ENCODE measurements around the gene MRPS15. TPM values are rescaled to one million over a fixed set of nuclear protein-coding genes. Genes with fewer than 3 reads are reported as not detected.
A peak's percentile ranks its signal among the peaks of the same experiment; 100 is the strongest.
"Not testable (repeated sequence)": the region's sequence is repeated elsewhere in the genome, so short reads cannot be mapped to it uniquely, and the experiment has no call there.

The MRPS15 gene
- total RNA-seq (10 to 100 TPM; 62.7 to 84.2 TPM), polyA plus RNA-seq (ENCODE audit: insufficient read length in 6 of 6) (10 to 100 TPM; 48.9 to 64.9 (median 54.3) TPM)
- long read RNA-seq, donor 1, transcript MRPS15-201 (8 exons, 1,006 nt): minor isoform, 28 of 98 reads
- long read RNA-seq, donor 1, transcript MRPS15-203 (2 exons, 533 nt): major isoform, 60 of 98 reads
- long read RNA-seq, donor 1, transcript MRPS15-204 (3 exons, 2,127 nt): minor isoform, 5 of 98 reads
- long read RNA-seq, donor 1, partial matches to known transcripts: 5 of 98 reads
- long read RNA-seq, donor 1, other reads (novel, unspliced or antisense): 0 of 98 reads
- long read RNA-seq, donor 2, transcript MRPS15-203 (2 exons, 533 nt): major isoform, 61 of 95 reads
- long read RNA-seq, donor 2, transcript MRPS15-201 (8 exons, 1,006 nt): minor isoform, 26 of 95 reads
- long read RNA-seq, donor 2, partial matches to known transcripts: 5 of 95 reads
- long read RNA-seq, donor 2, other reads (novel, unspliced or antisense): 0 of 95 reads
- long read RNA-seq, donor 3, transcript MRPS15-203 (2 exons, 533 nt): major isoform, 52 of 79 reads
- long read RNA-seq, donor 3, transcript MRPS15-201 (8 exons, 1,006 nt): minor isoform, 26 of 79 reads
- long read RNA-seq, donor 3, partial matches to known transcripts: 0 of 79 reads
- long read RNA-seq, donor 3, other reads (novel, unspliced or antisense): 0 of 79 reads
- long read RNA-seq, donor 4, transcript MRPS15-201 (8 exons, 1,006 nt): major isoform, 88 of 99 reads
- long read RNA-seq, donor 4, partial matches to known transcripts: 5 of 99 reads
- long read RNA-seq, donor 4, other reads (novel, unspliced or antisense): 6 of 99 reads
- long read RNA-seq, donor 5, transcript MRPS15-203 (2 exons, 533 nt): major isoform, 44 of 72 reads
- long read RNA-seq, donor 5, transcript MRPS15-201 (8 exons, 1,006 nt): minor isoform, 25 of 72 reads
- long read RNA-seq, donor 5, partial matches to known transcripts: 0 of 72 reads
- long read RNA-seq, donor 5, other reads (novel, unspliced or antisense): 0 of 72 reads
- long read RNA-seq, donor 6, transcript MRPS15-203 (2 exons, 533 nt): major isoform, 66 of 110 reads
- long read RNA-seq, donor 6, transcript MRPS15-201 (8 exons, 1,006 nt): minor isoform, 39 of 110 reads
- long read RNA-seq, donor 6, transcript MRPS15-204 (3 exons, 2,127 nt): minor isoform, 5 of 110 reads
- long read RNA-seq, donor 6, partial matches to known transcripts: 0 of 110 reads
- long read RNA-seq, donor 6, other reads (novel, unspliced or antisense): 0 of 110 reads
- long read RNA-seq, donor 7, transcript MRPS15-201 (8 exons, 1,006 nt): minor isoform, 19 of 67 reads
- long read RNA-seq, donor 7, transcript MRPS15-203 (2 exons, 533 nt): major isoform, 46 of 67 reads
- long read RNA-seq, donor 7, partial matches to known transcripts: 0 of 67 reads
- long read RNA-seq, donor 7, other reads (novel, unspliced or antisense): 0 of 67 reads
- long read RNA-seq, donor 8, transcript MRPS15-203 (2 exons, 533 nt): major isoform, 46 of 72 reads
- long read RNA-seq, donor 8, transcript MRPS15-201 (8 exons, 1,006 nt): minor isoform, 24 of 72 reads
- long read RNA-seq, donor 8, partial matches to known transcripts: 0 of 72 reads
- long read RNA-seq, donor 8, other reads (novel, unspliced or antisense): 0 of 72 reads
- long read RNA-seq, donor 9: 0 reads
- long read RNA-seq, donor 10, transcript MRPS15-201 (8 exons, 1,006 nt): major isoform, 117 of 125 reads
- long read RNA-seq, donor 10, partial matches to known transcripts: 1 of 125 reads
- long read RNA-seq, donor 10, other reads (novel, unspliced or antisense): 7 of 125 reads
- long read RNA-seq, donor 11, transcript MRPS15-203 (2 exons, 533 nt): major isoform, 54 of 82 reads
- long read RNA-seq, donor 11, transcript MRPS15-201 (8 exons, 1,006 nt): minor isoform, 26 of 82 reads
- long read RNA-seq, donor 11, partial matches to known transcripts: 0 of 82 reads
- long read RNA-seq, donor 11, other reads (novel, unspliced or antisense): 0 of 82 reads
- long read RNA-seq, donor 12, transcript MRPS15-201 (8 exons, 1,006 nt): major isoform, 29 of 59 reads
- long read RNA-seq, donor 12, transcript MRPS15-203 (2 exons, 533 nt): major isoform, 29 of 59 reads
- long read RNA-seq, donor 12, partial matches to known transcripts: 0 of 59 reads
- long read RNA-seq, donor 12, other reads (novel, unspliced or antisense): 0 of 59 reads

DNA sequence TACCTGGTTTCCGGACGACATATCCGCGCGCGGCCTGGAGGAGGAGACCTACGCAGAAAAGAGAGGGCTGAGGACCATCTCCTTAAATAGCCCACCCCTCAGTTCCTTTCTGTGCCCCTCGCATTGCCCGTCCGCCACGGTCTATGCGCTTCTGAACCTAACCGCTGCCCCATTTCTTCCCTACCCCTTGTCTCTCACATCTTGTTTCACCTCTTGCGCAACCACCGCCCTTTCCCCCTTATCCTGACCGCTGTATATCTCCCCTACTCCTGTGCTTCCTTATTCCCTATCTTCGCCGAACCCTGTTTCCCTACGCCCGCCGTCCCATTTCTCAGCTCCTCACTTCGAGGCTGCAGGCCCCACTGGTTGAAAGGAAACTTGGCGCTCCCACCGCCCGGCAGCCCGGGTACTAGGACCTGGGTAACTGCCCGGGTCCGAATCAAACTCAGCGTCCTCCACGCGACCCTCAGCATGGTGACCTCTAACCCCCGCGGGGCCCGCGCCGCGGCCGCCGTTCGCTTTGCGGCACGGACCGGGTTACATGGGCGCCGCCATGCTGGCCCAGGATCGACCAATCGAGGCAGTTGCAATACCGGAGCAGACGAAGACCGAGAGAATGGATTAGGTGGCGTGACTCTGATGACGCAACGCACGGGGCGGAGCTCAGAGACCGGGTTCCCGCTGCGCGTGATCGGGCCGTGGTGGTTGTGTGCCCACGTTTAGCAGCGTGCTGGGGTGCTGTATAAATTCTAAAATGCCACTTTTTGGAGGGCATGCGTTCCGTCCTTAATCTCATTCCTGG is at the start of gene MRPS15:
Gene MRPS15, minus strand, starts transcription at position 582 of the 802 bp plus-strand sequence. Its CDS starts 109 bp downstream, at position 473.
- no peak for TF ChIP-seq CTCF (IDR thresholded peaks at IDR 0.05)
- H3K4me3 ChIP-seq: peak within 1 kb of the TSS; percentile 91 to 94

DNA sequence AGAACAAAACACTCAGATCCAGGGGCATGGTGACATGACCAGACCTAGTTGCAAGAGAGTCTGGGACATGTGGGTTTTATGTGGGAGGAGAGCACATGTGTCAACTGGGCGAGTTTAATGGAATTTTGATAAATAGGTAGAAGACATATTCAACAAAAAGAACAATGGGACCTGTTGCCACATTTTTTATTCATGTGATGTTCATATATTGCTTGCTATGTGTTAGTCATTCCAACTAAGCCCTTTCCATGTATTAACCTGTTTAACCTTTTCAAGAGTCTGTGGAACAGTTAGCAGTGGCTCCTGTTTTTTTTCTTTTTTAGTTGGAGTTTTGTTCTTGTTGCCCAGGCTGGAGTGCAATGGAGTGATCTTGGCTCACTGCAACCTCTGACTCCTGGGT is 48.7 kb upstream of the MRPS15 start:
- Histone ChIP-seq H3K4me3 (no peak overlapping the region), H3K9me3 (no peaks in the 10 kb centered on the region), H3K4me1 (peaks cover 0 to 29% of the 10 kb centered on the region in 2 donors), H3K27ac (no peak overlapping the region), H3K27me3 (peaks cover 0 to 9% of the 10 kb centered on the region in 2 donors), H3K36me3 (no peaks in the 10 kb centered on the region)
- TF ChIP-seq CTCF (IDR thresholded peaks at IDR 0.05): no peak
- no peak for DNase-seq
- no peak for ATAC-seq
- intact Hi-C loops (cut with DNase I): no loop called here

More for the DNA sequence above, at the start of gene MRPS15:
- DNase-seq (peak; percentile 94 to 98 (median 97)), ATAC-seq (peak; percentile 97)
- Histone ChIP-seq H3K9me3 (no peaks in the 10 kb centered on the region), H3K27ac (peak within 1 kb of the TSS; percentile 91 to 93), H3K36me3 (peaks cover 0 to 55% of the 10 kb centered on the region in 2 donors), H3K27me3 (no peaks in the 10 kb centered on the region), H3K4me1 (peaks cover 16 to 50% of the 10 kb centered on the region in 2 donors)
- intact Hi-C loops (cut with DNase I): no loop called here

- Histone ChIP-seq H3K27ac (no peak overlapping the region), H3K4me1 (peaks cover 0 to 29% of the 10 kb centered on the region in 2 donors), H3K36me3 (no peaks in the 10 kb centered on the region), H3K4me3 (no peak overlapping the region), H3K9me3 (no peaks in the 10 kb centered on the region), H3K27me3 (peaks cover 0 to 16% of the 10 kb centered on the region in 2 donors)
- ATAC-seq: no peak
- intact Hi-C loops (cut with DNase I): no loop called here
- TF ChIP-seq CTCF (IDR thresholded peaks at IDR 0.05): no peak
- DNase-seq: no peak
Observed at GRCh38 chr1:36511804-36512798, 47.9 kb upstream of the MRPS15 start.

GRCh38 chr1:36511220-36511619 is 47.0 kb upstream of the MRPS15 start:
- H3K4me3 ChIP-seq; intact Hi-C loops (cut with DNase I); H3K36me3 ChIP-seq; DNase-seq; H3K9me3 ChIP-seq; ATAC-seq: not testable (repeated sequence)
- Histone ChIP-seq H3K27me3 (peaks cover 0 to 25% of the 10 kb centered on the region in 2 donors), H3K27ac (peak overlapping the region in 1 of 2 donors; percentile 28), H3K4me1 (peaks cover 0 to 31% of the 10 kb centered on the region in 2 donors)

All from left lung (tissue), 14 donors.